Smooth muscle cell (in vitro differentiated cells): ENCODE results near the gene FCAR. TPM values are rescaled to one million over a fixed set of nuclear protein-coding genes. Genes with fewer than 3 reads are reported as not detected.

Source experiments
- DNase-seq: peaks from one replicate; lab custom pipeline; 2025; ENCODE audit not compliant: unreplicated experiment; lab: John Stamatoyannopoulos, UW
- H2AFZ ChIP-seq: fragments of 200-600 bp; sonication (generic); 2 replicates; pipeline ENCODE4 v1.6.0; 2016; ENCODE audit warnings: antibody characterized with exemption, low read depth, mild to moderate bottlenecking
- H3F3A ChIP-seq: fragments of 200-600 bp; sonication (generic); 2 replicates; pipeline ENCODE4 v1.6.0; 2017; ENCODE audit warnings: antibody characterized with exemption, low read depth
- H3K27ac ChIP-seq: fragments of 200-600 bp; sonication (generic); 2 replicates; pipeline ENCODE4 v1.5.1; 2016; ENCODE audit warnings: low read depth, mild to moderate bottlenecking
- H3K27me3 ChIP-seq: fragments of 200-600 bp; sonication (generic); 2 replicates; pipeline ENCODE4 v1.6.1; 2016; ENCODE audit warnings: low read depth, mild to moderate bottlenecking
- H3K36me3 ChIP-seq: fragments of 200-600 bp; sonication (generic); 2 replicates; pipeline ENCODE4 v1.5.1; 2016; ENCODE audit warnings: low read depth
- H3K4me1 ChIP-seq: fragments of 200-600 bp; sonication (generic); 2 replicates; pipeline ENCODE4 v1.5.1; 2016; ENCODE audit warnings: low read depth
- H3K4me2 ChIP-seq: fragments of 200-600 bp; sonication (generic); 2 replicates; pipeline ENCODE4 v1.6.0; 2016; ENCODE audit warnings: mild to moderate bottlenecking
- H3K4me3 ChIP-seq: fragments of 200-600 bp; sonication (generic); 2 replicates; pipeline ENCODE4 v1.5.1; 2016; ENCODE audit warnings: mild to moderate bottlenecking
- H3K79me2 ChIP-seq: fragments of 200-600 bp; sonication (generic); 2 replicates; pipeline ENCODE4 v1.6.0; 2016; ENCODE audit warnings: low read depth, mild to moderate bottlenecking
- H3K9ac ChIP-seq: fragments of 200-600 bp; sonication (generic); 2 replicates; pipeline ENCODE4 v1.6.0; 2016; ENCODE audit warnings: low read depth
- H3K9me3 ChIP-seq: fragments of 200-600 bp; sonication (generic); replicated peaks from 2 replicates; pipeline ENCODE4 v1.5.1; 2016; ENCODE audit warnings: low read depth
- H4K20me1 ChIP-seq: fragments of 200-600 bp; sonication (generic); 2 replicates; pipeline ENCODE4 v1.6.0; 2016; ENCODE audit warnings: low read depth
- WGBS: methylation state at CpG from one replicate; pipeline ENCODE4 v1.1.7; 2016; ENCODE audit warnings: low lambda C conversion rate; 5-methylcytosine and 5-hydroxymethylcytosine counted together
- polyA plus RNA-seq: library from polyadenylated mRNA; unstranded; fragments of >200 nt; fragmentation: Nextera tagmentation; extraction: Ambion mirVana; gene quantifications from 2 replicates; pipeline ENCODE4 v1.2.1, GENCODE V29; 2016
- total RNA-seq: library from RNA; depleted of rRNA; stranded (reverse); fragments of >200 nt; gene quantifications from 2 replicates; pipeline ENCODE4 v1.2.3, GENCODE V29; 2014
- TF ChIP-seq, protein P1 (sequence below): fragments of 200-600 bp; sonication (generic); IDR thresholded peaks from 2 replicates; pipeline ENCODE4 v1.5.1; 2017; ENCODE audit warnings: borderline replicate concordance, mild to moderate bottlenecking, antibody characterized with exemption; ENCODE audit not compliant: insufficient read depth, poor library complexity, severe bottlenecking

Gene FCAR
- total and polyA plus RNA-seq, 2 experiments from 2014 or later = not detected

DNA sequence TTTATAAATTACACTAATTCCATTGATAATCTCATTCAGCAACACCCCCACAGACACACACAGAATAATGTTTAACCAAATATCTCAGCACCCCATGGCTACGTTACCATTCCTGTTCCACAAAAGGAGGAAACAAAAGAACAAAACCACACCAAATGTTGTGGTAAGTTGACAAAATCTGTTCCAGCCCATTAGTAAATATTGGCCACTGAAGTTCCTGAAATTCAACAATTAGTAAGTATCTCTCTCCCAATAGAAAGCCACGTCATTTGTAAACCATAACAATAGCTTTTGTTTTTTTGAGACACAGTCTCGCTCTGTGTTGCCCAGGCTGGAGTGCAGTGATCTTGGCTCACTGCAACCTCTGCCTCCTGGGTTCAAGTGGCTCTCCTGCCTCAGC is 2.3 kb upstream of the FCAR start:
- Histone ChIP-seq H3K27ac (no peak overlapping the region), H3K4me3 (no peak overlapping the region), H2AFZ (no peak overlapping the region), H3K9ac (no peak overlapping the region), H3K4me1 (no peaks in the 10 kb centered on the region), H3K36me3 (no peaks in the 10 kb centered on the region), H4K20me1 (no peaks in the 10 kb centered on the region), H3K9me3 (no peaks in the 10 kb centered on the region), H3F3A (no peaks in the 10 kb centered on the region), H3K27me3 (no peaks in the 10 kb centered on the region), H3K4me2 (no peak overlapping the region), H3K79me2 (no peaks in the 10 kb centered on the region)
- DNase-seq = no peak
- 86% methylated on average over 3 of the region's 3 CpGs for WGBS
- TF ChIP-seq, protein P1, sequence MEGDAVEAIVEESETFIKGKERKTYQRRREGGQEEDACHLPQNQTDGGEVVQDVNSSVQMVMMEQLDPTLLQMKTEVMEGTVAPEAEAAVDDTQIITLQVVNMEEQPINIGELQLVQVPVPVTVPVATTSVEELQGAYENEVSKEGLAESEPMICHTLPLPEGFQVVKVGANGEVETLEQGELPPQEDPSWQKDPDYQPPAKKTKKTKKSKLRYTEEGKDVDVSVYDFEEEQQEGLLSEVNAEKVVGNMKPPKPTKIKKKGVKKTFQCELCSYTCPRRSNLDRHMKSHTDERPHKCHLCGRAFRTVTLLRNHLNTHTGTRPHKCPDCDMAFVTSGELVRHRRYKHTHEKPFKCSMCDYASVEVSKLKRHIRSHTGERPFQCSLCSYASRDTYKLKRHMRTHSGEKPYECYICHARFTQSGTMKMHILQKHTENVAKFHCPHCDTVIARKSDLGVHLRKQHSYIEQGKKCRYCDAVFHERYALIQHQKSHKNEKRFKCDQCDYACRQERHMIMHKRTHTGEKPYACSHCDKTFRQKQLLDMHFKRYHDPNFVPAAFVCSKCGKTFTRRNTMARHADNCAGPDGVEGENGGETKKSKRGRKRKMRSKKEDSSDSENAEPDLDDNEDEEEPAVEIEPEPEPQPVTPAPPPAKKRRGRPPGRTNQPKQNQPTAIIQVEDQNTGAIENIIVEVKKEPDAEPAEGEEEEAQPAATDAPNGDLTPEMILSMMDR = no peak

DNA sequence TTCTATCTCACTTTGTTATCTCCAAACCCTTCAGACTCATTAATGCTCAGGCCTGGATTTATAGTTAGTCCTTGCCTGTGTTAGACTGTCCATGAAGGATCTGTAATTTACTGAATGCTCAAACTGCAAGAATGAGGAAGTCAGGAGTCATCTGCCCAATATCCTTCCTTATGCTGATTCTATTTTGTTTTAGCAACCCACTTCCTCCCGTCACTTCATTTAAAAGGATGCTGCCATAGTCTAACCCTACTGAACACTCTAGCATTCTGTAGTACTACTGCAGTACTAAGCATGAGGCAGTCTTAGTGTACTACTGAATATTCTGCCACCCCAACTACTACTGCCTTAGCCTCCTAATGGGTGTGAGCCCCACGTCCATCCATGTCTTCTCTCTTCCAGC is 1.5 kb downstream of the FCAR start:
- Histone ChIP-seq H3F3A (no peaks in the 10 kb centered on the region), H3K27me3 (no peaks in the 10 kb centered on the region), H3K4me3 (no peak overlapping the region), H3K79me2 (no peaks in the 10 kb centered on the region), H3K36me3 (no peaks in the 10 kb centered on the region), H3K27ac (no peak overlapping the region), H3K4me1 (no peaks in the 10 kb centered on the region), H2AFZ (no peak overlapping the region), H4K20me1 (no peaks in the 10 kb centered on the region), H3K9ac (no peak overlapping the region), H3K4me2 (no peak overlapping the region), H3K9me3 (no peaks in the 10 kb centered on the region)
- TF ChIP-seq, protein P1 = no peak
- WGBS = 81% methylated on average over 2 of the region's 2 CpGs
- DNase-seq = no peak

DNA sequence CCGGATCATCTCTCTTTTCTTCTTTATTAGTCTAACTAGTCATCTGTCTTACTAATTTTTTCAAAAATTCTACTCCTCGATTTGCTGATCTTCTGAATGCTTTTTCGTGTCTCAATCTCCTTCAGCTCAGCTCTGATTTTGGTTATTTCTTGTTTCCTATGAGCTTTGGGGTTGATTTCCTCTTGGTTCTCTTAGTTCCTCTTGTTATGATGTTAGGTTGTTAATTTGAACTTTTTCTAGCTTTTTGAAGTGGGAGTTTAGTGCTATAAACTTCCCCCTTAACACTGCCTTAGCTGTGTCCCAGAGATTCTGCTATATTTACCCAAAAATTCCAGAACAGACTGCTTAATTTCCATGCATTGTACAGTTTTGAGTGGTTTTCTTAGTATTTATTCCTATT is 3.4 kb downstream of the FCAR start:
- Histone ChIP-seq H3K4me1 (no peaks in the 10 kb centered on the region), H3K27me3 (no peaks in the 10 kb centered on the region), H3K9me3 (no peaks in the 10 kb centered on the region), H4K20me1 (no peaks in the 10 kb centered on the region), H3K79me2 (no peaks in the 10 kb centered on the region), H3F3A (no peaks in the 10 kb centered on the region), H3K36me3 (no peaks in the 10 kb centered on the region), H3K4me2 (no peak overlapping the region), H3K27ac (no peak overlapping the region), H3K4me3 (no peak overlapping the region), H2AFZ (no peak overlapping the region), H3K9ac (no peak overlapping the region)
- no peak for DNase-seq
- TF ChIP-seq, protein P1 = no peak
- WGBS = 64% methylated on average over 3 of the region's 3 CpGs

DNA sequence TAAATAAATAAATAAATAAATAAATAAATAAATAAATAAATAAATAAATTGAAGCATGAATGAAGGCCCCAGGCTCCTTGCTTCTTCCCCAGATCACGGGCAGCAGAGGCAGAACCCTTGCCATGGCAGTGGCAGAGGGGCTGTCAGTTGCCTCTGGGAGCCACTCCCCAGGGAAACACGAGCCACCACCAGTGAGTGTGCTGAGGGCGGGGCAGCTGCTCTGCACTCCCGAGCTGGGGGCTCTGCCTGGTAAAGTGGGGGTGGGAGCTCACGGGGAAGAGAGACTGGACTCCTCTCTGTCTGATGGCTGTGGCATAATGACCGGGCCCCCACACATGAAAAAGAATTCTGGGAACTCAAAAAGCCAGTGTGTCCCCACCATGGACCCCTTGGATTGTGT is 7.8 kb downstream of the FCAR start:
- no peak overlapping the region for H3K27ac ChIP-seq
- WGBS = 77% methylated on average over 6 of the region's 6 CpGs
- H3K79me2 ChIP-seq = no peaks in the 10 kb centered on the region
- H3K27me3 ChIP-seq = no peaks in the 10 kb centered on the region
- no peaks in the 10 kb centered on the region for H3K9me3 ChIP-seq
- H3K4me3 ChIP-seq = no peak overlapping the region
- no peaks in the 10 kb centered on the region for H3K36me3 ChIP-seq
- no peaks in the 10 kb centered on the region for H4K20me1 ChIP-seq
- H3K9ac ChIP-seq = no peak overlapping the region
- H3F3A ChIP-seq = no peaks in the 10 kb centered on the region
- no peak overlapping the region for H2AFZ ChIP-seq
- H3K4me1 ChIP-seq = no peaks in the 10 kb centered on the region
- TF ChIP-seq, protein P1 = no peak
- DNase-seq = no peak
- H3K4me2 ChIP-seq = no peak overlapping the region
